NCI-H82 treated with DMSO at 0.1 percent for 48 hours (cell line): Measurements from ENCODE around the gene AKNA.

ENCODE experiments used
- DNase-seq: peaks from one replicate; lab custom pipeline; 2025; ENCODE audit not compliant: unreplicated experiment; lab: John Stamatoyannopoulos, UW

Gene AKNA

DNA sequence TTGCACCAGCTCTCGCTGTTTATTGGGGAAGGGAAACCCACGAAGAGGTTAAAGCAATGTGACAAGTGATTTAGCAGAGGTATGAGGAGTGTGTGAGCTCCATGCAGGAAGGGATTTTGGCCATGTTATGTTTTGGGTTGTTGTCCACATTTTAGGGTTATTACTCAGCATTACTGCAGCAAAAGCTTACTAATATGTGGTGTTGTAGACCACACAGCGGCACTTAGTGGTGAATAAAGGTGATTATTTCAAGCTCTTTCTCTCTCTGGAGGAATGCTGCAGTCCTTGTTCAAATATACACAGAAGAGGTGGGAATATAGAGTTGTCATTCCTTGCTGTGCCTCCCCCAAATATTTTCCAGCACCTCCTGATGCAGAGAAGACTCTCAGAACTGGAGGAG lies 29.7 kb upstream of the AKNA start:
- DNase-seq: no peak

DNA sequence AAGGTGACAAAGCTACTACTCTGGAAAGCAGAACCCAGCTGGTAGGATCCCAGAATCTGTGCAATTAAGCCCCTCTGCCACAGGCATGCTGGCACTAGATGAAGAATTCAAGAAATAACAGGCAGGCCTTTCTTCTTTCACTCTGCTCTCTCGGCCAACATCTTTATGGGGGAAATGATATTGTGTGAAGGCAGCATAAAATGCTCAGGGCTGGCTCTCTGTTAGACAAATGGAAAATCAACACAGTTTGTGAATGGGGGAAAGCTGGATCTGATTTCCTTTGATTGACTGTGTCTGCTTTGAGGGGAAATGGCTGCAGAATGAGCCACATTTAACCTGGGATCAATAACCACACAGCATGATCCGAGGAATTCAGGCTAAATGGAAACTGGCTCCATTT lies 29.1 kb upstream of the AKNA start:
- no peak for DNase-seq

DNA sequence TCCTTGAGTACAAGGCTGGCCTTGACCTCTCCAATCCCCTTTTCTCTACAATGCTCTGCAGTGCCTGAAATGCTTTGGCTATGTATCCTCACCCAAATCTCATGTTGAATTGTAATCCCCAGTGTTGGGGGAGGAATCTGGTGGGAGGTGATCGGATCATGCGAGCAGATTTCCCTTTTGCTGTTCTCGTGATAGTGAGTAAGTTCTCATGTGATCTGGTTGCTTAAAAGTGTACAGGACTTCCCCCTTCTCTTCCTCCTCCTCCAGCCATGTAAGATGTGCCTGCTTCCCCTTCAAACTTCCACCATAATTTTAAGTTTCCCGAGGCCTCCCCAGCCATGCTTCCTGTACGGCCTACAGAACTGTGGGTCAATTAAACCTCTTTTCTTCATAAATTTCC lies 28.5 kb upstream of the AKNA start:
- DNase-seq: no peak

DNA sequence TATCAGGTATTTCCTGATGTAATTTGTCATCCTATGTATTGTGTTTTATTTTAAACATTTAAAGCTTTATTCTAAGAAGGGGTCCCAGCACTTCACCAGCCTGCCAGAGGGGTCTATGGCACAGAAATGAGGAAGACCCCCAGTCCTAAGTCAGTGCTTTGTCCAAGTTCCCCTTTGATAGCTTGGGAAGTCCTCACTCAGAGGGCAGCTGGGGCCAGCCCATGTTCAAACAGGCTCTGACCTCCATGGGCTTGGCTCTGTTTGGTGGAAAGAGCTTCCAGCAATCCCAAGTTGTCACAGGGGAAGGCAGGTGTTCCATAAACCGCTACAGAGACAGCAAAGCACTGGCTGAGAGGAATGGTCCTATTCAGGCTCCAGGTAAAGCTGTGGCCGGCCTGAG lies 26.6 kb upstream of the AKNA start:
- no peak for DNase-seq

DNA sequence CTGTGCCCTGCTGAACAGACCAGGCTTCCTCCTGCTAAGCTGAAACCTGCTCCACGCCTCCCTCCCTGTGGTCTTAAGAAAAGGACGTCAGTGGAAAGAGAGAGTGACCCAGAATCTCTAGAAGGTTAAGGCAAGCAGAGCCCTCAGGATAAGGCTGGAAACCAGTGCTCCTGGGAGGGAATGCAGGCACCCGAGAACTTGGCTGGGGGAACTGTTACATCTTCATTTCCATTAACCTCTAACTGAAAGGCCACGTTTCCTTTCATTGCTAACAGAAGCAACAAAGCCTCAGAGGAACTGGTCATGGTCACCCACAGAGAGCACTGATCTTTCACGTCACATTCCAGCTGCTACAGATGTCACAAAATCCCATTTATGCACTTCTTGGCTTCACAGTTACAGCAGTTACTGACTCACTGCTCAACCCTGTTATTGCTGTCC lies 26.1 kb upstream of the AKNA start:
- no peak for DNase-seq

DNA sequence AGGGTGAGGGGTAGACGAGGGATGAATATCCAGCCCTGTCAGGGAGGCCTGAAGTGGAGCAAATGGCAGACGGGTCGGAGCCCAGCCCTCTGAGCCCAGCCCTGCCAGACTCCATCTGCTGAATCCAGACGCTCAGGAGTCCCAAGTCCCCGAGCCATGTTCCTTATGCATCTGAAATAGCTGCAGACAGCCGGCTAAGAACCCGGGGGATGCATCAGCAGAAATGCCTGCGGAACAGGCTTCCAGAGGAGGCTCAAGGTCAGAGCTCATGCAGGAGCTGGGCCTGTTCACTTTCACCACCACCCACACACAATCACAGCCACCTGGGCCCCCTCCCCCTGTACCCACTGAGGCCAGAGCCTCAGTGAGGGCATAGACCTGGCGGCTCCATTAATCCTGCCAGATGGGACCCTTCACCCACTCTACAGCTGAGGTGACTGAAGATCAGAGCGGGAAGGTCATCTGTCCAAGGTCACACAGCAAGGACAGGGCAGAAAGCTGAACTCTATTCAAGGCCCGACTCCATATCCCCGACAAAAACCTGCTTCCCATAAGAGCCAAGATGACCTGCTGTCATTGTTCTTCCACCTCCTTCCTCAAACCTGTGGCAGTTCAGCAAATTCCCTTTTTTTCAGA lies 24.4 kb upstream of the AKNA start:
- no peak for DNase-seq

DNA sequence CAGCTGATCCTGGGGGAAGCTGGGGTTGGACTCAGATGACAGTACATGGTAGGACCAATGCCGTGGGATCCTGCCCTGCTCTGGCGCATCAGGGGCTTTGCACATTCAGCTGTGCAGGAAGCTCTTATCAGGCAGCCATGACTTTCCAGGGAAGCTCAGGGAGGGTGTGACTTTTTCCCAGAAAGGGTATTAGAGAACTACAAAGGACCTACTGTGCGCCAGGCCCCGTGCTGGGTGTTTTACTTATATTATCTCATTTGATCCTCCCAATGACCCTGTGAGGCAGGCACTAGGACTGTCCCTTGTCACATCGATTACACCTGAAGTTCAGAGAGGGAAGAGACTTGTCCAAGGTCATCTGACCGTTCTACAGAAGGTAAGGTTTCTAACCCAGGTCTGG lies 23.7 kb upstream of the AKNA start:
- no peak for DNase-seq

DNA sequence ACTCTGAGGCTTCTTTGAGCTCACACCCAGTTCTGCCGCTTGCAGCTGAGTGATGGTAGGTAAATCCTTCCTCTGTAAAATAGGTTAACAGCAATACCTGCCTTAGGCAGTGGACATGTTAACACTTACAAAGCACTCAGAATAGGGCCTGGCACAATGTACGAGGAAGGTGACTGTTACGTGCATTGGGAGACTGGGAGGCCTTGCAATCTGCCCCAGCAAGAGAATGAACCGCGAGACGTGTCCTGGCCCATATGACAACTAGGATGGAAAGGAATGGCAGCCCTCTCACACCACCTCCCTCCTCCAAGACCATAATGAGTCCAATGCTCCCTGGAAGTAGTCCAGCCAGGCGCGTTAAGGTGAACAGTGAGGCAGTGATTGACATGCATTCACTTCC lies 23.1 kb upstream of the AKNA start:
- DNase-seq: no peak

DNA sequence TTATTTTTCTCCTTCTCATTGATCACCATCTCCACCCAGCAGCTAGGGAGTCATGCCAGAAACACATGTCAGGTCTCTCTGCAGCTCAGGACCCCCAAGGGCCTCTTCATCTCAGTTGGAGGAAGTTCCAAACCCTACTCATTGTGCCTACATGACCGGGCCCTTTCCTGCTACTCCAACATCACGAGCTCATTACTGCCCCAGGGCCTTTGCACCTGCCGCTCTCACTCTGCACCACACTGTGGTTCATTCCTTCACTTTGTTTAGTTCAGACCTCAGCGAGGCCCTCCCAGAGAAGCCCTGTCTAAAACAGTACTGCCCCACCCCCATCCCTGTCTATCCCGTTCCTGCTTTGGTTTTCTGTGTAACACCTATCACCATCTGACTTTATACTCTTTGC lies 22.1 kb upstream of the AKNA start:
- DNase-seq: no peak

DNA sequence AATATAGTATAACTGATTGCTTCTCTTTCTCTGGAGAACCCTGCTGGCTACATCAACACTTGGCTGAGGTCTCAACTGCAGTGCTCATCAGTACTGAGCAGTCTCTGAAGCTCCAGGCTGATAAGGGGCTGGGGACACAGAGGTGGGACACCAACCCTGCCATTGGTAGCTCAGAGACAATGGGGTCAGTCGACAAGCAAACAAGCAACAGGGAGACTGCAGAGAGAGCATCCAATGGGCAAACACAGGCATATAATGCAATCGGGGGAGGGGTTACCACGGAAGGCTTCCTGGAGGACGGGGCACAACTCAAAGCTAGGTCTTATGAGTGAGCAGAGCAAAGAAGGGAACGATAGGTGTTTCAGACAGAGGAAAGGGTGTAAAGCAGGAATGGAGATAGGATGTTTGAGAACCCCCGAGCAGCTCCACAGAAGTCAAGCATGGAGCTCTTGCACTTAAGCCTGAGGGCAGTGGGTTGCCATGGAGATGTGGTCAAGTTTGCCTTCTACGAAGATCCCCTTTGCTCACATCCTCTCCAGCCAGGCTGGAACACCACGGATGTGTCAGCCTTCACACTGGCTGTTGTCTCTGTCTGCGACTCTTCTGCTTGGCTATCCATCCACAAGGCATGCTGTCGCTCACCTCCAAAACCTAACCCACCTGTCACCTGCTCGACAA lies 21.5 kb upstream of the AKNA start:
- DNase-seq: no peak

DNA sequence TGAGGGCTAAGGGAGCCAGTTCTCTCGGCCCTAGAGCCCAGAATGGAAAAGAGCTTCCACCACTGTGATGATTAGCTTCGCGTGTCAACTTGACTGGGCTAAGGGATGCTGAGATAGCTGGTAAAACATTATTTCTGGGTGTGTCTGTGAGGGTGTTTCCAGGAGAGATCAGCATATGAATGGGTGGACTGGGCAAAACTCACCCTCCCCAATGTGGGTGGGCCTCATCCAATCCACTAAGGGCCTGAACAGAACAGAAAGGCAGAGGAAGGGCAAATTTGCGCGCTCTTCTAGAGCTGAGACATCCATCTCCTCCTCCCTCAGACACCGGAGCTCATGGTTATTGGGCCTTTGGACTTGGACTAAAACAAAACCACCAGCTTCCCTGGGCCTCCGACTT lies 20.9 kb upstream of the AKNA start:
- no peak for DNase-seq

DNA sequence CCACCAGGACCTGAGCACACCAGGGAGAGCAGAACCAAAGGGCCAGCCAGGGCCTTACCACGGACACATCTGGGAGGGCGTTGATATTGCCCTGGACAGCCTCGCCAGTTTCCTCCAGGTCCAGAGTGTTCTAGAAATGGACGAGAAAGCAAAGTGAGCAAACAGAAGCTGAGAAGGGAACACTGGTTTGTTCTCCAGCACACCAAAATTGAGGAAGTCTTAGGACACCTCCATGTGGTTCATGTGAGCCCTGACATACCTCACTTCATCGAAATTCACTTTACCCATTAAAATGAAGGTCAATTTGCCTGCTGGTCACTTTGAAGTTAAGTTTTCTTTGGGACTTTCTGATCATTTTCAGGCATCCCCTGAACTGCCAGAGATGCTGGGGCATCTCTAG lies 20.1 kb upstream of the AKNA start:
- no peak for DNase-seq

DNA sequence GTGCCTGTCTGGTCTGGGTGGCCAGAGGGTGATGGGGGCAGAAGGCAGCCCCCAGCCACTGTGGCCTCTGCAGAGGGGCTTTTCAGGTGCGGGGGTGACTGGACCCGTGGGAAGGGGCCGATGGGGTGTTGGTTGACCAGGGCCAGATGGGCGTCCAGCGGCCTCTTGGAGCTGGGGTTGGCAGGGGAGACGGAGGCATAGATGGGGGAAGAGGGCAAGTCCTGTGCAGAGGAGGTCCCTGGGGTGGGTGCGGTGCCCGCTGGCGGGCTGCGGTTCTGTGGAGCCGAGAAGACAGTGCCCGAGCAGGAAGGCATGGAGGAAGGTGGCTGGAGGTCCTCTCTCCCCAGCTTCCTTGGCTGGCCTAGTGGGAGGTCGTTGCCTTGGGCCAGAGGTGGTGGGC lies 18.7 kb upstream of the AKNA start:
- no peak for DNase-seq

DNA sequence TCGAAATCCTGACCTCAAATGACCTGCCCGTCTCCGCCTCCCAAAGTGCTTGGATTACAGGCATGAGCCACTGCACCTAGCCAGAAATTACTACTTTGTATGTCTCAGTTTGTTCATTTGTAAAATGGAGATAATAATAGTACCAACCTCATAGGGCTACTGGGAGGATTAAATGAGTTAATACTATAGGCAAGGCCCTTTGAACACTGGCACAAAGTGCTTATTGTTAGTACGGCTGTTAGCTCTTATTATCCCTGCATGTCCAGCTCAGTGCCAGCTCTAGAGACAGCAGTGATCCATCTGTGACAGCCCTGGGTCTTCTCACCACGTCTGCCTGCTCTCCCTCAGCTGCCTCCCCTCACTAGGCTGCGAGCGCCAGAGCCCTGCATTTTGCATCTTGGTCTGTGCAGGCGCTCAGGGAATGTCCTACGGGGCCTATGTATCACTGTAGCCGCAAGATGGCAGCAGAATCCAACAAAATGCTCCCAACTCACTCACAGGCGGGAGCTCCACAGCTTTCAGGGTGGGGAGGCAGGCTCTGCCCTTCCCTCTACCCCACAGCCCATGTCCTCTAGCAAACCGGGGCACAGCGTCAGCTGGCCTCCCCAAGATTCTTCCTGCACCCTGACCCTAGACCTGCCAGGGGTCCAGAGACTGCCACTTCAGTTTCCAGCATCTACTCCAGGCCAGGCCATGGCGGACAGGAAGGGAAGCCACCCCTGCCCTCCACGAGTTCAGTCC lies 17.7 kb upstream of the AKNA start:
- peak; percentile 48 for DNase-seq

DNA sequence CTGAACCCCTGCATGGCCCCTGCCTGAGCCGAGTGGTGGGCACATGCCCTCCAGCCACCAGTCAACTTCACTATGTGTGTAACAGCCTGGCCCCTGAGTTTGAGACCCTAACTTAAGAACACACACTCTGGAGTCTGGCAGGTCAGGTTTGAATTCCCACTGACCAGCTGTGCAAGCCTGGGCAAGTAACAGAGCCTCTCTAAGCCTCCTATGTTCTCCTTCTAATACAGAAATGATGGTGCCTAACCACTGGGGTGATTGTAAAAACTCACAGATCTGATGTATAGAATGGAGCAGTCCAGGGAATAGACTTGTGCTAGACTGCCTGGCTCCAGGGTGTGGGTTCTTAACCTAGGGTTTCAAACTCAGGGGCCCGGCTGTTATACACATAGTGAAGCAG lies 16.7 kb upstream of the AKNA start:
- DNase-seq: no peak

DNA sequence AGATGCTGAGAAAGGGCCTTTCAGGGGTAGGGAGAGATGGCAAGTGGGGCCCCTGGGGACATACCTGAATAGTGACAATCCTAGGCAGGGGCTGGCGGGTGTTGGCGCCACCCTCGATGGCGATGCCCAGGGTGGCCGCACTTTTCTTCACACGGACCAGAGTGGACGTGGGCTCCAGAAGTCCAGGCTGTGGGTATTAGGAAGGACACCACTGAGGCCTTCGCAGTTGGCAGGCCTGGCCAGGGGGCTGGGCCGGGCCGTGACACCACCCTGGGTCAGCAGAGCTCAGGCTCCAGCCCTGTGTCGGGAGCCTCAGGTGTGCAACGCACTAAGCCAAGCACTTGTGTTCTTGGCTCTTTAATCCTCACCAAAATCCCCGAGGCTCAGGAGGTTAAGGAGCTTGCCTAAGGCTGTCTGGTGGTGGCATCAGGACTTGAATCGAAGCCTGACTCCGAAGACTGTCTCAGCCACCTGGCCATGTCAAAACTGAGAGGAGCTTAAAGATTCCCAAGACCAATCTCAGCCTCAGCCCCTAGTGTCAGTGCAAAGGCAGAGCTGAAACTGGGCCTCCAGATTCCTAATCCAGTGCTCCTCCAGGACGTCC lies 15.5 kb upstream of the AKNA start:
- DNase-seq: peak; percentile 42

DNA sequence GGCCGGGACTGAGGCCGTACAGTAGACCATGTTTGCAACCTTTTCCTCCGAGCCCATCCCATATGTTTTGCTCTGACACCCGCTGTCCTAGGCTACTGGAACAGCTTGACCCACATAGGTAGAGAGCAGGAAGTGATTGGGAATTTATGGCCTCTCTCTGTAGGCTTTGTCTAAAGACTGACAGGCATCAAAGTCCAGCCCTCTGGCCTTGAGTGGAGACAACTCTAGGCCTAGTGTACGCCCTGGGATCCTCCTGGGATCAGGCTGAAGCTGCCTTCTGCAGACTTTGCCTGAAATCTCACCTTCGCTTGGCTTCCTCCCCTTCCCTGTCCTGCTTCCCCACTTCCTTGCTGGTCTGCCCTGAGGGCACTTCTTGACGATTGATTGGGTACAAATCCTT lies 13.6 kb upstream of the AKNA start:
- no peak for DNase-seq

DNA sequence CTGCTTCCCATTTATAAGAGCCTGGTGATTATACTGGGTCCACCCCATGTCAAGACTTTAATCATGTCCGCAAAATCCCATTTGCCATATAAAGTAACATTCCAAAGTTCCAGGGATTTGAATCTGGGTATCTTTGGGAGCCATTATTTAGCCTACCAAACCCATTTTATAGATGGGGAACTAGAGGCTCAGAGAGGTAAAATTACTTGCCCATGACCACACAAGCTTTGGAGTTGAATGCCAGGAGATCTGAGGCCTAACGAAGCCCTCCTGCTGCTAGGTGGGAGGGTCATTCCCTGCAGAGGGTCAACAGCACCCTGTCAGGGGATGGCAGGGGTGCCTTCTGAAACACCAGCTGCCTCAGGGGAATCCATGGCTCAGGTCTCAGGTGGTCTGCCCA lies 13.0 kb upstream of the AKNA start:
- no peak for DNase-seq

DNA sequence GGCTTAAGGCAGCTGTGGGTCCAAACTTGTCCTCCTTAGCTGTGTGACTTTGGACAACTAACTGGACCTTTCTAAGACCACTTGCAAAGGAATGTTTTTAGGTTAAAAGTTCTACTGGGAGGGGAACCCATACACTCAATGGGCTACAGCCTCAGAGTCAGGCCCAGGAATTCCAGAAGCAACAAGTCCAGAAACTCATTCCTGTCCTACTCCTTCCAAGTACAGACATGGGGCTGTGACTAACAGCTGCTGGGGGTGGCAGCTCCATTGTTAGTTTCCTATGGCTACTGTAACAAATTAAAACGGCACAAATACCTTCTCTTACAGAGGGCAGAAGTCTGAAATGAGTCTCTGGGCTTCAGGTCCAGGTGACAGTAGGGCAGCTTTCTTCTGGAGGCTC lies 12.4 kb upstream of the AKNA start:
- DNase-seq: no peak

DNA sequence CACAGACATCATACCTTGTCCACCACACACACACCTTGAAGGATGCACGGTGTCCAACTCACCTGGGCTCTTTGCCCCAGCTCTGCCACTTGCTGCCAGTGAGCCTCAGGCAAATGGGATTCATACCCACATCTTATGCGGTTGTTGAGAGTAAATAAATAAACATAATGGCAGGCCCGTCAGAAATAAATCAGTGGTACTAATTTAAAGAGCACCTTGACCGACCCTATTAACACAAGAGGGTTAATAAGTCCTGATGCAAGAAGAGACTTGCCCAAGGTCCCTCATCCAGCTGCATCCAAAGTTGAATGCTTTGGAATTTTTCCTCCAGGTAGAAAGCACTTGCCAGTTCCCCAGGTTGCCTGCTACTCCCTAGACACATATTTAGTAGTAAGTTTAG lies 11.6 kb upstream of the AKNA start:
- no peak for DNase-seq

DNA sequence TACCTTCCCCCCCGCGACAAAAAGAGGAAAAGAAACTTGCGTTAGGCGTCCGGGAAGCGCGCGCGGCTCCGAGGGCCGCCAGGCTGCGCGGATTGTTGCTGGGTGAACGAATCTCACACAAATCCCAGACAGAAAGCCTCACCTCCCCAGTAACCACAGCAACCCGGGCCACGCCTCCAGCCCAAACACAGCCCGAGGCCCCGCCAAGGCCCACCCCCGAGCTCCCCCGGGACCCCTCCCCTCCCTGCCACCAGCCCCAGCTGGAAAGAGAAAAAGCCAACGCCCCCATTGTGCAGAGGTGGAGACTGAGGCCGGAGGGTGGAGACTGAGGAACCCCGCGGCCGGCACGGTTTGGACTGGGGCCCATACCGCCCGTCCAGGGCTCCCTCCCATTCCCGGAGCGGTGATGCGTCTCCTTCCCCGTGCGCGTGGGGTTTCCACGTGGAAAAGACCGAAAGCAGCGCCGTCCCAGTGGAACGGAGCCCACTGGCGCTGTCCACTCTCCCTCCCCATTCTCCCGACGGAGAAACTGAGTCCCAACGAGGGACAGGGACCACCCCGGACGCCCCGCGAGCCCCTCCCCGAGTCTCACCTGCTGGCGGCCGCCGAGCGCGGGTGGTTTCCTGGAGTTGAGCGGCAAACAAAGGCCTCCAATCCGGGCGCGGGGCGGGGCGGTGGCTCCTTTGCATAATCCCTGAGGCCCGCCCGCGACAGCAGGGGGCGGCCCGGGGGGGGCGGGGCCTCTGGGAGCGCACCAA lies 10.2 kb upstream of the AKNA start:
- DNase-seq: peak; percentile 92
